GM19438 (cell line): ENCODE results near the gene CSF3R.
A peak's percentile ranks its signal among the peaks of the same experiment; 100 is the strongest.

Experiments used
- ATAC-seq: cut with Tn5 transposase; IDR thresholded peaks from one replicate; pipeline ENCODE4 v1.9.1; 2021; ENCODE audit warnings: low read depth; ENCODE audit not compliant: unreplicated experiment

CSF3R gene

GRCh38 chr1:36432616-36433015, 50.1 kb downstream of the CSF3R start:
- no peak for ATAC-seq

GRCh38 chr1:36425791-36426190, 56.9 kb downstream of the CSF3R start:
- no peak for ATAC-seq

DNA sequence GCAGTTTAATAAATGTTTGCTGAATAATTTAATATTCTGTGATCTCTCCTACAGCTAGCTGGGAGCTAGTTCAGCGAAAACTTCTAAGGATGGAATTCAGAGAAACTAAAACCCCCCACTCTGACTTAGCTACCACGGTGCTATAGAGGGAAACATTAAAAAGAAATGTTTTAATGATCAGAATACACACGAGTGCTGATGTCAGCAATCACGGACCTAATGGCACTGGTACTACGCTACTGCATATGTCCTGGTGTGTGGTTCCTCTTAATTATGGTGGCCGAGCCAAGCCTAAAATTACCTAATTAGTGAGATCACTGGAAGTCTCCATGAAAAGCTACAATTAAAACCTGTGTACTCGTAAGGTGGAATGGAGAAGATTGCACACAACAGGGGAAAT, 61.1 kb downstream of the CSF3R start:
- ATAC-seq, result no peak

DNA sequence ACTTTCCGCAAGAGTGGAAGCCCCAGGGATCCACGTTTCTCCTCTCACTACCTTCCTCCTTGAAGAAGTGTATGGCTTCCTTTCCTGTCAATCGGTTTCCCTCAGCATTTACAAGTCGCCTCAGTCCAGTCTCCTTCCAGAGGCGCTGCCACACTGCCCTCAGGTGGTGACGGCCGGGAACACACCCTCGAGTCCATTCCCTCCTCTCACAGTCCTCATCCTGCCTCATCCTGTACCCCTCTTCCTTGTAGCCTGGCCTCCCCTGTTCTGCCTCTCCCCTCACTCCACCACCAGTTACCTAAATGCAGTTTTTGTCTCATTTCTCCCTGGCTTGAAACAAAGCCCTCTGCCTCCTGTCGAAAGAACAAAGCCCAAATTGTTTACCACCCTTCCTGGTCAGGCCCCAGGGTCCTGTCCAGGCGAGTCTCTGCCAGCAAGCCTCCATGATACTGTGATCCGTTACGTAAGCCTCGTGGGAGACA, 61.8 kb downstream of the CSF3R start:
- ATAC-seq, result peak; percentile 85

DNA sequence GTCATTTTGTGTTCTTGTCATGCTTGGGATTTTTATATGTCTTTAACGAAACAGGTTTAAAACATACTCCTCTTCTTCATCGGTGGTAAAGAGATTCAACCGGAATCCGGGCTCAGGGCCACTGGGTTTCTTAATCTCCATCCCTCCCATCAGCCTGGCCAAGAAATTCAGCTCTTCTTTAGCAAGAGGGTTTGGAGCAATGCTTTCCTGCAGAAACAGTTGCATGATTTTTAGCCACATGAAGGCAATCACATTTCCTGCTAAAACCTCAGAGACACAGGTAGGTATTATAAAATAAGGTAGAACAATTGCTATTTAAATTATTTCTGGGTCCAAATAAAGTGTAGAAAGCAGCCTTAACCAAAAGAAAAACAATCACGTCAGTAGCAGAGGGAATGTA, 62.3 kb downstream of the CSF3R start:
- no peak for ATAC-seq

DNA sequence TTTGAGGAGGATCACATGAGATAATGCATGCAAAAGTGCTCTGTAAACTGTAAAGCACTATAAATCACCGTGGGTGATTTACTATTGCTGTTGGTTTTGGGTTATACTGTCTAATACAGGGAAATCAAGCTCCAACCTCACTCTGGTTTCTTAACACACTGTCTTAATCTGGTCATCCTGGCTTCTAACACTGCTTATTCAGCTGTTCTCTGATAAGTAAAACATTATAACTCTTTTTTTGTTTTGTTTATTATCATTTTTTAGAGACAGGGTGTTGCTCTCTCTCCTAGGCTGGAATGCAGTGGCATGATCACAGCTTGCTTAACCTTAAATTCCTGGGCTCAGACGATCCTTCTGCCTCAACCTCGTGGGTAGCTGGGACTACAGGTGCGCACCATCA, 63.1 kb downstream of the CSF3R start:
- no peak for ATAC-seq

DNA sequence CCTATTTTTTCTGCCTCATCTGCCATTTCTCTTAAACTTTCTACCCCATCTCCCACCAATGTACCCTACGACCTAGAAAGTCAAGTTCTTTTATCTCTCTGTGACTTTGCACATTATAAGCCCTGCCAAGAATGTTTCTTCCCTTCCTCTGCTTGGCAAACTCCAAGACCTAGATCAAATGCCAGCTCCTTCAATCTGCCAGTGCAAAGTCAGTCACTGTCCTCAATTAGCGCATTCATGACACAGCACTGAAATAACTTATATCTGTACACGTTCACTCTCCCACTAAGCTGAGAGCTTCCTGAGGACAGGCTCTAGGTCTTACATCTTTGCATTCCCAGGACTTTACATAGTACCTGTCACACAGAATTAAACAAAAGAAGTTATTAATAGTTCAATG, 63.6 kb downstream of the CSF3R start:
- ATAC-seq, result no peak

DNA sequence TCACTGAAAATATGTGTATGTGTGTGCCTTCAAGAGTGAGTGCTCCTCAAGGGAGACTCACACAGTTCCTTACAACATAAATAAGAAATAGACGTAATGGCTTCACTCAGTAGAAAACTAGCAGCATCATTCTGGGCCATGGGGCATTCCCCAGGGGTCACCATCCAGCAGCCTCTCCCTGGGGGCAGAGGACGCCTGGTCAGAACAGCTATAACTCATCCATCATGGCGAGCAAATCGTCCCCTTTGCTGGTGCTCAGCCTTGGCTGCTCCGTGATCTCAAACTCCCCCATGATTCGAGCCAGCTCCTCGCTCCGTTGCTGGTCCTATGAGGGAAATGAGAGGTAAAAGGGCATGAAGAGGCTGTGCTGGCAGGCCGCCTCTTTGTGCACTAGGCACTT, 64.8 kb downstream of the CSF3R start:
- no peak for ATAC-seq
